Keratinocyte (primary cell): ENCODE results near the gene PSMC4.

ENCODE experiments used
- EZH2 ChIP-seq: IDR thresholded peaks from one replicate; pipeline ENCODE4 v1.6.1; 2012; ENCODE audit warnings: inconsistent platforms, mild to moderate bottlenecking, low read length, moderate library complexity
- TF ChIP-seq, protein P1 (sequence below), 3 experiments: IDR thresholded peaks in 1 of 3; conservative IDR thresholded peaks in 1 of 3; optimal IDR thresholded peaks in 1 of 3; 2 replicates in 2 of 3; 3 replicates in 1 of 3; pipeline versions ENCODE3 to v1.5.1; 2011; ENCODE audit warnings: low read length in 3 of 3, mild to moderate bottlenecking in 3 of 3, moderate library complexity in 2 of 3, control low read depth in 1 of 3, inconsistent platforms in 1 of 3; ENCODE audit not compliant: insufficient read depth in 2 of 3; ENCODE audit errors: extremely low read depth in 1 of 3

DNA sequence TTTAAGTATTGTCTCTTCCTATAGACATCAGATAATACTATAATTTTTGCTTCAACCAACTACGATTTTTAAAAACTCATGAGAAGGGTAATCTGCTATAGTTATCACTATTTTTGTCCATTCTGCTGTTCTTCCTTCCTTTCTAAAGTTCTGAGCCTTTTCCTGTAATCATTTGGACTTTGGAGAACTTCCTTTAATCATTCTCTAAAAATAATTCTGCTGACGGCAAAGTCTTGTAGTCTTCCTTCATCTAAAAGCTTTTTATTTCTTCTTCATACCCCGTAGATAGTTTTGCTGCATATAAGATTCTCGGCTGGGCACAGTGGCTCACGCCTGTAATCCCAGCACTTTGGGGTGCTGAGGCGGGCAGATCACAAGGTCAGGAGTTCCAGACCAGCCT lies 31.4 kb upstream of the PSMC4 start:
- TF ChIP-seq, protein P1, sequence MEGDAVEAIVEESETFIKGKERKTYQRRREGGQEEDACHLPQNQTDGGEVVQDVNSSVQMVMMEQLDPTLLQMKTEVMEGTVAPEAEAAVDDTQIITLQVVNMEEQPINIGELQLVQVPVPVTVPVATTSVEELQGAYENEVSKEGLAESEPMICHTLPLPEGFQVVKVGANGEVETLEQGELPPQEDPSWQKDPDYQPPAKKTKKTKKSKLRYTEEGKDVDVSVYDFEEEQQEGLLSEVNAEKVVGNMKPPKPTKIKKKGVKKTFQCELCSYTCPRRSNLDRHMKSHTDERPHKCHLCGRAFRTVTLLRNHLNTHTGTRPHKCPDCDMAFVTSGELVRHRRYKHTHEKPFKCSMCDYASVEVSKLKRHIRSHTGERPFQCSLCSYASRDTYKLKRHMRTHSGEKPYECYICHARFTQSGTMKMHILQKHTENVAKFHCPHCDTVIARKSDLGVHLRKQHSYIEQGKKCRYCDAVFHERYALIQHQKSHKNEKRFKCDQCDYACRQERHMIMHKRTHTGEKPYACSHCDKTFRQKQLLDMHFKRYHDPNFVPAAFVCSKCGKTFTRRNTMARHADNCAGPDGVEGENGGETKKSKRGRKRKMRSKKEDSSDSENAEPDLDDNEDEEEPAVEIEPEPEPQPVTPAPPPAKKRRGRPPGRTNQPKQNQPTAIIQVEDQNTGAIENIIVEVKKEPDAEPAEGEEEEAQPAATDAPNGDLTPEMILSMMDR (optimal IDR thresholded peaks at IDR 0.05 in 1 of 3, IDR thresholded peaks at IDR 0.05 in 1 of 3, conservative IDR thresholded peaks at IDR 0.05 in 1 of 3; ENCODE audit: extremely low read depth in 1 of 3, insufficient read depth in 2 of 3, low read length in 3 of 3), result no peak
- no peak for TF ChIP-seq EZH2
